Measurements from ENCODE around the gene XRCC5. TPM values are rescaled to one million over a fixed set of nuclear protein-coding genes. Genes with fewer than 3 reads are reported as not detected.

XRCC5 gene
- total RNA-seq, 1 donor from 2014 or later: 178 TPM

DNA sequence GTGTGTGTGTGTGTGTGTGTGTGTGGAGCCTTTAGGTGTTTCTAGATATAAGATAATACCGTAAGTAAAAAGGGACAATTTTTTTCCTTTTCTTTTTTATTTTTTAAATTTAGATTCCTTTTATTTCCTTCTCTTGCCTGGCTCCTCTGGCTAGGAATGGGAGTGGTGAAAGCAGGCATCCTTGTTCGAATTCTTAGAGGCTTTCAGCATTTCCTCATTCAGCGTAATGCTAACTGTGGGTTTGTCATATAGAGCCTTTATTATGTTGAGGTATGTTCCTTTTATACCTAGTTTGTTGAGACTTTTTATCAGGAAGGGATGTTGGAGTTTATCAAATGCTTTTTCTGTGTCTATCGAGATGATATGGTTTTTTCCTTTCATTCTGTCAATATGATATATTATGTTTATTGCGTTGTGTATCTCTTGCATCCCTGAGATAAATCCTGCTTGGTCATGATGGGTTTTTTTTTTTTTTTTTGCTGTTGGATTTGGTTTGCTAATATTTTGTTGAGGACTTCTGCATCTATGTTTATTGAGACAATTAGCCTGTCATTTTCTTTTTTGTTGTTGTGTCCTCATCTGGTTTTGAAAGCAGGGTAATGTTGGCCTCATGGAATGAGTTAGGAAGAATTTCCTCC lies 120.2 kb downstream of the XRCC5 start:
- H3K36me3 ChIP-seq: no peaks in the 10 kb centered on the region
- intact Hi-C loops (cut with DNase I): loop anchor here (10.0 kb wide), 1 partner anchor 175 kb away; no protein-coding TSS in a partner anchor
- DNase-seq (no peak), ATAC-seq (no peak)
- H3K9me3 ChIP-seq: peaks cover 8% of the 10 kb centered on the region
- no peak overlapping the region for H3K4me3 ChIP-seq
- H3K27me3 ChIP-seq: no peaks in the 10 kb centered on the region
- TF ChIP-seq, protein P1, sequence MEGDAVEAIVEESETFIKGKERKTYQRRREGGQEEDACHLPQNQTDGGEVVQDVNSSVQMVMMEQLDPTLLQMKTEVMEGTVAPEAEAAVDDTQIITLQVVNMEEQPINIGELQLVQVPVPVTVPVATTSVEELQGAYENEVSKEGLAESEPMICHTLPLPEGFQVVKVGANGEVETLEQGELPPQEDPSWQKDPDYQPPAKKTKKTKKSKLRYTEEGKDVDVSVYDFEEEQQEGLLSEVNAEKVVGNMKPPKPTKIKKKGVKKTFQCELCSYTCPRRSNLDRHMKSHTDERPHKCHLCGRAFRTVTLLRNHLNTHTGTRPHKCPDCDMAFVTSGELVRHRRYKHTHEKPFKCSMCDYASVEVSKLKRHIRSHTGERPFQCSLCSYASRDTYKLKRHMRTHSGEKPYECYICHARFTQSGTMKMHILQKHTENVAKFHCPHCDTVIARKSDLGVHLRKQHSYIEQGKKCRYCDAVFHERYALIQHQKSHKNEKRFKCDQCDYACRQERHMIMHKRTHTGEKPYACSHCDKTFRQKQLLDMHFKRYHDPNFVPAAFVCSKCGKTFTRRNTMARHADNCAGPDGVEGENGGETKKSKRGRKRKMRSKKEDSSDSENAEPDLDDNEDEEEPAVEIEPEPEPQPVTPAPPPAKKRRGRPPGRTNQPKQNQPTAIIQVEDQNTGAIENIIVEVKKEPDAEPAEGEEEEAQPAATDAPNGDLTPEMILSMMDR (IDR thresholded peaks at IDR 0.05): no peak
- no peak overlapping the region for H3K27ac ChIP-seq
- no peaks in the 10 kb centered on the region for H3K4me1 ChIP-seq

DNA sequence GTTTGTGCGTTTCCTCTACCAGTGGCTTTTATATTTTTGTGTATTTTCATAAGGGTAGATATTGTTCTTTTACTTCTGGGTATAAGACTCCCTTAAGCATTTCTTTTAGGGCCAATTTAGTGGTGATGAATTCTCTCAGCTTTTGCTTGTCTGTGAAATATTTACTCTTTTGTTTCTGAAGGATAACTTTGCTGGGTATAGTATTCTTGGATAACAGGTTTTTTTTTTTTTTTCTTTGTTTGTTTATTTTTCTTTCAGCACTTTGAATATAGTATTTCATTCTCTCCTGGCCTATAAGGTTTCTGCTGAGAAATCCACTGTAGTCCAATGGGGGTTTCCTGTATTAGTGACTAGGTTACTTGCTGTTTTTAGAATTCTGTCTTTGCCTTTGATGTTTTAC lies 122.7 kb downstream of the XRCC5 start:
- intact Hi-C loops (cut with DNase I): no loop called here
- Histone ChIP-seq H3K9me3 (peaks cover 8% of the 10 kb centered on the region), H3K4me1 (no peaks in the 10 kb centered on the region), H3K36me3 (no peaks in the 10 kb centered on the region), H3K27ac (no peak overlapping the region), H3K4me3 (no peak overlapping the region), H3K27me3 (no peaks in the 10 kb centered on the region)
- no peak for ATAC-seq
- no peak for DNase-seq
- TF ChIP-seq, protein P1 (IDR thresholded peaks at IDR 0.05): no peak

DNA sequence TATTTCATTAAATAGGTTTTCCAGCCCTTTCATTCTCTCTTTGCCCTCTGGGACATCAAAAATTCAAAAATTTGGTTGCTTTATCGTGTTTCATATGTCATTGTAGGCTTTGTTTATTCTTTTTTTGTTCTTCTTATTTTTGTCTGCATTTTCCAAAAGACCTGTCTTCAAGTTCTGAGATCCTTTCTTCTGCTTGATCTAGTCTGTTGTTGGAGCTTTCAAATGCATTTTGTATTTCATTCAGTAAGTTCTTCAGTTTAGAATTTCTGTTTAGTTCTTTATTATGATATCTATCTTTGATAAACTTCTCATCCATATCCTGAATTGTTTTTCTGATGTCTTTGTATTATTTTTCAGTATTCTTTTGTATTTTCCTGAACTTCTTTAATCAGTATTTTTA lies 123.6 kb downstream of the XRCC5 start:
- Histone ChIP-seq H3K27ac (no peak overlapping the region), H3K4me3 (no peak overlapping the region), H3K27me3 (no peaks in the 10 kb centered on the region), H3K36me3 (no peaks in the 10 kb centered on the region), H3K4me1 (no peaks in the 10 kb centered on the region), H3K9me3 (peaks cover 8% of the 10 kb centered on the region)
- DNase-seq (no peak), ATAC-seq (no peak)
- intact Hi-C loops (cut with DNase I): no loop called here
- TF ChIP-seq, protein P1 (IDR thresholded peaks at IDR 0.05): no peak

DNA sequence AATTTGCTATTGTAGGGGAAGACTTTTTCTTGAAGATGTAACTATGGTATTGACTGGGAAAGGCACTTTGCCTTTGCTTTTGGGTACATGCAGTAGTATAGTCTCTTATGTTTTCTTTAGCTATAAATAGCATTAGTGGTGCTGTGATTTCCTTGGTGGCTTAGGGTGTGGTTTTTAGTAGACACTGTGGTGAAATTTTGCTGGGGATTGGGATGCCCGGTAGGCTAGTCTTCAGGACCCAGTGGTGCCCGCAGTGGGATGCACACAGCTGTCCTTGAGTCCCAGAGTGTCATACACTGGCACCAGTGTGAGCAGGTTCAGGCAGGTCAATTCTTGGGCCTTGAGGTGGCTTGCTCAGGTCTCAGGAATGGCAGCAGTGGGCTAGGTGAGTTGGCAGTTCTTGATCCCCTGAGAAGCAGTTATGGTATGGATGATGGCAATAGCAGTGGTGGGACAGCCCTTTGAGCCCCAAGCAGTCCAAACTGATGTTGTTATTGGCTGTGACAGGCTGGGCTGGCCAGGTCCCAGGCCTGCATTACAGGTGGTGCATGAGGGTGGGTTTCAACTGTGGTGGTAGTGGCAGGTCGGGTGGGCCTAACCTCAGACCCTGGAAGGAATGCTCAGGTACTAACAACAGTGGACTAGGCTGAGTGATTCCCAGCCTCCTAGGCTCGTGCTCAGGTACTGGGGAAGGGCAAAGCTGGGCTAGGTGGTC lies 124.3 kb downstream of the XRCC5 start:
- H3K4me3 ChIP-seq: no peak overlapping the region
- TF ChIP-seq, protein P1 (IDR thresholded peaks at IDR 0.05): no peak
- peaks cover 8% of the 10 kb centered on the region for H3K9me3 ChIP-seq
- no peaks in the 10 kb centered on the region for H3K27me3 ChIP-seq
- no peak overlapping the region for H3K27ac ChIP-seq
- H3K36me3 ChIP-seq: no peaks in the 10 kb centered on the region
- DNase-seq: no peak
- intact Hi-C loops (cut with DNase I): no loop called here
- no peaks in the 10 kb centered on the region for H3K4me1 ChIP-seq
- ATAC-seq: no peak

DNA sequence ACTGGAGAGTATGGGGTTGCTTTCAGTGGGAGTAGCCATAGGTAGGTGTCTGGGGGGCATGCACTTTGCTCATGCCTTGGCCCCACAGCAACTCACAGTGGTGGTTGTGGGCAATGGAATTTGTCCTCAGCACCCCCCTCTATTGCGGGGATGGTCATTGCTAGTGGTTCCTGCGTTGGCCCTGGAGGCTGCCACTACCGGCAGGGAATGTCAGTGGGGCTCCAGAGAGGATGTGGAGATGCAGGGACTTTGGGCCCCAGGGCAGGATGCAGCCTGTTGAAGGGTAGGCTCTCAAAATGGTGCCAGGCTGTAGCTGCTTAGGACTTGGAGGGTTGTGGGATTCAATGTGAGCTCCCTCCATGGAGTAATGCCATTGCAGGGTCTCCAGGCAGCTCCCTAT lies 125.0 kb downstream of the XRCC5 start:
- TF ChIP-seq, protein P1 (IDR thresholded peaks at IDR 0.05): no peak
- DNase-seq: no peak
- no peaks in the 10 kb centered on the region for H3K4me1 ChIP-seq
- peaks cover 8% of the 10 kb centered on the region for H3K9me3 ChIP-seq
- intact Hi-C loops (cut with DNase I): no loop called here
- H3K36me3 ChIP-seq: no peaks in the 10 kb centered on the region
- no peak overlapping the region for H3K27ac ChIP-seq
- ATAC-seq: no peak
- no peak overlapping the region for H3K4me3 ChIP-seq
- no peaks in the 10 kb centered on the region for H3K27me3 ChIP-seq
